C4-2B (cell line): ENCODE results near the gene LRMDA.

Experiments
- H3K27ac ChIP-seq: fragments of 450-650 bp; 2 replicates; pipeline ENCODE4 v1.5.1; 2017
- CTCF ChIP-seq: fragments of 450-650 bp; conservative IDR thresholded peaks from 2 replicates; pipeline ENCODE4 v1.5.1; 2017; ENCODE audit warnings: mild to moderate bottlenecking
- ZFX ChIP-seq: fragments of 450-650 bp; IDR thresholded peaks from 2 replicates; pipeline ENCODE4 v1.6.1; 2017

Gene LRMDA

GRCh38 chr10:75899816-75900390 is 468.5 kb downstream of the LRMDA start:
- no peak for TF ChIP-seq CTCF
- no peak for TF ChIP-seq ZFX
- H3K27ac ChIP-seq = no peak overlapping the region

GRCh38 chr10:75902816-75903215 is 471.4 kb downstream of the LRMDA start:
- TF ChIP-seq ZFX (no peak), CTCF (no peak)
- H3K27ac ChIP-seq = no peak overlapping the region

GRCh38 chr10:75904499-75905283 is 473.3 kb downstream of the LRMDA start:
- TF ChIP-seq ZFX (no peak), CTCF (no peak)
- no peak overlapping the region for H3K27ac ChIP-seq

GRCh38 chr10:75905490-75905889 is 474.1 kb downstream of the LRMDA start:
- TF ChIP-seq CTCF = no peak
- no peak for TF ChIP-seq ZFX
- H3K27ac ChIP-seq = no peak overlapping the region

GRCh38 chr10:75910032-75910431 is 478.6 kb downstream of the LRMDA start:
- no peak overlapping the region for H3K27ac ChIP-seq
- TF ChIP-seq ZFX = no peak
- peak; percentile 67 for TF ChIP-seq CTCF

- H3K27ac ChIP-seq = no peak overlapping the region
- TF ChIP-seq CTCF (no peak), ZFX (no peak)
Measured at GRCh38 chr10:75911426-75911825, 480.0 kb downstream of the LRMDA start.

- TF ChIP-seq CTCF (no peak), ZFX (no peak)
- H3K27ac ChIP-seq = no peak overlapping the region
Measured at GRCh38 chr10:75916906-75917305, 485.5 kb downstream of the LRMDA start.
